ENCODE results near the gene RPS6KA6. TPM values are rescaled to one million over a fixed set of nuclear protein-coding genes. Genes with fewer than 3 reads are reported as not detected.

Gene RPS6KA6
- total and polyA plus RNA-seq, 10 of the 15 experiments (the other 5 are each of a cell fraction or from before 2014, with no cell fraction given), result 0.29 to 2.8 (median 1.4) TPM; not detected in 1

GRCh38 chrX:84155938-84156337, 32.1 kb downstream of the RPS6KA6 start:
- DNase-seq (ENCODE audit: low read depth, low spot score) (no peak), ATAC-seq (no peak), FAIRE-seq (no peak)
- TF ChIP-seq ZBTB40 (IDR thresholded peaks at IDR 0.05; ENCODE audit: borderline replicate concordance) (no peak), ZBED1 (IDR thresholded peaks at IDR 0.05; ENCODE audit: borderline replicate concordance) (no peak), RELA (IDR thresholded peaks at IDR 0.05; ENCODE audit: borderline replicate concordance, partially characterized antibody) (no peak), NFYB (IDR thresholded peaks at IDR 0.05; ENCODE audit: insufficient read depth, low read depth, low read length) (no peak), USF2 (IDR thresholded peaks at IDR 0.05; ENCODE audit: borderline replicate concordance, low read depth, low read length) (no peak), TCF12 (IDR thresholded peaks at IDR 0.05; ENCODE audit: low read depth, low read length) (no peak), E2F4 (IDR thresholded peaks at IDR 0.05; ENCODE audit: low read depth, low read length) (no peak), SIN3A (IDR thresholded peaks at IDR 0.05; ENCODE audit: low read depth, low read length) (no peak), PKNOX1 (IDR thresholded peaks at IDR 0.05) (no peak), TCF7 (IDR thresholded peaks at IDR 0.05; ENCODE audit: borderline replicate concordance) (no peak), PML (IDR thresholded peaks at IDR 0.05; ENCODE audit: low read length) (no peak)
- H3K36me3 ChIP-seq (ENCODE audit: control insufficient read depth in 2 of 2, insufficient read depth in 2 of 2, low read length in 1 of 2), result no peaks in the 10 kb centered on the region
- no peak overlapping the region for H3K4me2 ChIP-seq (ENCODE audit: control insufficient read depth, insufficient read depth)
- no peaks in the 10 kb centered on the region for H3K27me3 ChIP-seq (replicated peaks in 1 of 2; ENCODE audit: control insufficient read depth in 2 of 2, insufficient read depth in 2 of 2, low read length in 1 of 2)
- in situ Hi-C loops (cut with MboI), result no loop called here
- POLR2A ChIA-PET, result no interaction called here
- H3K4me3 ChIP-seq, result no peak overlapping the region
- H3K4me1 ChIP-seq (ENCODE audit: control insufficient read depth, insufficient read depth, low read length), result no peaks in the 10 kb centered on the region
- 2% methylated on average over 3 of the region's 3 CpGs for WGBS (ENCODE audit: insufficient coverage, insufficient replicate concordance, low lambda C conversion rate, missing lambda C conversion rate)
- no peaks in the 10 kb centered on the region for H3K79me2 ChIP-seq (ENCODE audit: control insufficient read depth, insufficient read depth, low read length)
- no peak overlapping the region for H2AFZ ChIP-seq (ENCODE audit: control insufficient read depth, low read depth, low read length)
- no peaks in the 10 kb centered on the region for H3K9me3 ChIP-seq (replicated peaks; ENCODE audit: control insufficient read depth, insufficient read depth, low read length)
- CTCF ChIA-PET, result no interaction called here
- intact Hi-C loops (cut with micrococcal nuclease; ENCODE audit: unreplicated experiment), result no loop called here
- RAD21 ChIA-PET (ENCODE audit: unreplicated experiment), result no interaction called here
- SMC1A ChIA-PET (ENCODE audit: uncharacterized antibody, unreplicated experiment), result no interaction called here
- no peak overlapping the region for H3K27ac ChIP-seq (ENCODE audit: control insufficient read depth, insufficient read depth)
- H3K9ac ChIP-seq (ENCODE audit: control insufficient read depth, insufficient read depth, low read length), result no peak overlapping the region
- no peaks in the 10 kb centered on the region for H4K20me1 ChIP-seq (ENCODE audit: control insufficient read depth, insufficient read depth)
- no TSS peak for BruUV-seq (replicated peaks)

All from GM12878 (cell line).